ENCODE measurements around the gene SLC39A9. TPM values are rescaled to one million over a fixed set of nuclear protein-coding genes. Genes with fewer than 3 reads are reported as not detected.

Gene SLC39A9
- total RNA-seq, 2 experiments from 2014 or later = 86.5 to 91.7 TPM

DNA sequence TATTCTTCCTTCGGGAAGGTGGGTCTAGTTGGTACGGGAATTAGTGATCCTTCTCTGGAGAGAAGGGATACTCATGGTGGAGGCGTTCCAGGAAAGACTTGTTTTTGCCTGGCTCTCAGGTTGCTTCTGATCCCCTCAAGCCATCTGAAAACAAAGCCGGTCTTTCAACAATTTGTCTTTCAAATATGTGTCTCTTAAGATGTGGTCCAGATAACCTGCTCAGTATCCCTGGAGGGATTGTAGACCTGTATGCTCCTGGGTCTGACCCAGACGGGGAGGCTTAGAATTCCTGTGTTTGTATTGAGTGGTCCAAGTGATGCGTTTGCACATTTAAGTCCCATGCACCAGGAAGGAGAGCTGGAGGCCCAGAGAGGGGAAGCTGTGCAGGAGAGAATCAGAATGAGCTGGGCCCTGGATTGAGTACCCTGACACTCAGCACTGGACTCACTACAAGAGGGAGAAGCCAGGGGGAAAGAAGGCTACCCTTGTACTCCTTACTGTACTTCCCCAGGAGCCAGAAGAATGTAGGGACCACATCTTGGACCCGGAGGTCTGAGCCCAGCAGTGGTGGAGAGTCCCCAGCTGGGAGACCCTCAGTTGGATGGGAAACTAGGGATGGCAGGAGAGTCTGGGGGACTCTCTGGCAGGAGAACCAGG, 40.8 kb upstream of the SLC39A9 start:
- no peaks in the 10 kb centered on the region for H3K36me3 ChIP-seq (ENCODE audit: insufficient read depth, low read length)
- DNase-seq (ENCODE audit: low spot score) = no peak
- H3K4me2 ChIP-seq (ENCODE audit: low read length) = no peak overlapping the region
- H3K9me3 ChIP-seq (ENCODE audit: low read length) = no peaks in the 10 kb centered on the region
- no TSS peak for BruUV-seq (replicated peaks)
- no peak overlapping the region for H3K4me3 ChIP-seq (ENCODE audit: low read depth, low read length, poor library complexity, severe bottlenecking)
- no peak for TF ChIP-seq EZH2phosphoT487 (IDR thresholded peaks at IDR 0.05; ENCODE audit: borderline replicate concordance, low read depth, low read length)
- TF ChIP-seq, protein P1, sequence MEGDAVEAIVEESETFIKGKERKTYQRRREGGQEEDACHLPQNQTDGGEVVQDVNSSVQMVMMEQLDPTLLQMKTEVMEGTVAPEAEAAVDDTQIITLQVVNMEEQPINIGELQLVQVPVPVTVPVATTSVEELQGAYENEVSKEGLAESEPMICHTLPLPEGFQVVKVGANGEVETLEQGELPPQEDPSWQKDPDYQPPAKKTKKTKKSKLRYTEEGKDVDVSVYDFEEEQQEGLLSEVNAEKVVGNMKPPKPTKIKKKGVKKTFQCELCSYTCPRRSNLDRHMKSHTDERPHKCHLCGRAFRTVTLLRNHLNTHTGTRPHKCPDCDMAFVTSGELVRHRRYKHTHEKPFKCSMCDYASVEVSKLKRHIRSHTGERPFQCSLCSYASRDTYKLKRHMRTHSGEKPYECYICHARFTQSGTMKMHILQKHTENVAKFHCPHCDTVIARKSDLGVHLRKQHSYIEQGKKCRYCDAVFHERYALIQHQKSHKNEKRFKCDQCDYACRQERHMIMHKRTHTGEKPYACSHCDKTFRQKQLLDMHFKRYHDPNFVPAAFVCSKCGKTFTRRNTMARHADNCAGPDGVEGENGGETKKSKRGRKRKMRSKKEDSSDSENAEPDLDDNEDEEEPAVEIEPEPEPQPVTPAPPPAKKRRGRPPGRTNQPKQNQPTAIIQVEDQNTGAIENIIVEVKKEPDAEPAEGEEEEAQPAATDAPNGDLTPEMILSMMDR (conservative IDR thresholded peaks at IDR 0.05; ENCODE audit: low read length) = no peak
- H2AFZ ChIP-seq (ENCODE audit: low read length) = no peak overlapping the region
- peaks cover 33% of the 10 kb centered on the region for H3K4me1 ChIP-seq (ENCODE audit: insufficient read depth, low read length, poor library complexity, severe bottlenecking)
- H3K79me2 ChIP-seq (ENCODE audit: insufficient read depth, low read depth, low read length) = no peaks in the 10 kb centered on the region
- no peaks in the 10 kb centered on the region for H4K20me1 ChIP-seq (ENCODE audit: insufficient read depth, low read length)
- CTCF ChIA-PET (ENCODE audit: unreplicated experiment) = no interaction called here
- H3K9me2 ChIP-seq (ENCODE audit: insufficient read depth, low read length) = no peaks in the 10 kb centered on the region
- intact Hi-C loops (cut with micrococcal nuclease; ENCODE audit: unreplicated experiment) = no loop called here
- H3K27ac ChIP-seq (ENCODE audit: low read depth, low read length, poor library complexity, severe bottlenecking) = no peak overlapping the region
- POLR2A ChIA-PET = interaction anchor here (0.5 to 1.0 kb wide), 2 partner anchors 9 to 1949 kb away, joined by 3 read pairs; no protein-coding TSS in a partner anchor

DNA sequence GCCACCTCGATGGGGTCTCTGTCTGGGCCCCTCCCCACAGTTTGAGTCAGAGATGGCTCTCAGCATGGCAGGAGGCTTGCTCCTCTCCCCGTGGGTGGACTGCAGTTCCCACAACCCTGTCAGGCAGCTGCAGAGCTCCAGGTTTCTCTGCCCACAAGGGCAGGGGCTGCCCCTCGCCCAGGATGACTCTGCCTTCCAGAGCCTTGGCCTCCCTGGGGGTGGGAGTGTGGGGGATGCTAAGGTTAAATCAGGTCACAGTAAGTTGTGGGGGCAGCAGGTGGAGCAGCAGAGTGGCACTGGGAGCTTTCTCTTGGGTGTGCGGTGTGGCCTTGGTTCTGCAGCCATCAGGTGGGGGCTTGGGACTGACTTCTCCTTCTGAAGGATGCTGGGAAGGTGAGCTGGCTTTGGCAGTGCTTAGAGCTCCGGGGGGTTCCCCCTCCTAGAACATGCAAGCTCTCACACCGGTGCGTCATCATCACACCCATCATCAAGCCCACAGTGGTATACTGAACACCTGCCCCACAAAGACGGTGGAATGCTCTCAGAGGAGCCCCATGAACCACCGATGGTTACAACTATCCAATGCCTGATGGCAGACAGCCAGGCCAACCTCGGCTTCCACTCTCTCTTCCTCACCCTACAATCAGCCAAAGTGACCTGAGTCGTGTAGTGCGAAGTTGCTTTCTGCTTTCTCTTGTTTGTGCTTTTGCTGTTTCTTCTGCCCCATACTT, 40.1 kb upstream of the SLC39A9 start:
- Histone ChIP-seq H3K79me2 (ENCODE audit: insufficient read depth, low read depth, low read length) (no peaks in the 10 kb centered on the region), H2AFZ (ENCODE audit: low read length) (no peak overlapping the region), H4K20me1 (ENCODE audit: insufficient read depth, low read length) (no peaks in the 10 kb centered on the region), H3K9me2 (ENCODE audit: insufficient read depth, low read length) (no peaks in the 10 kb centered on the region), H3K4me2 (ENCODE audit: low read length) (no peak overlapping the region), H3K36me3 (ENCODE audit: insufficient read depth, low read length) (no peaks in the 10 kb centered on the region), H3K4me1 (ENCODE audit: insufficient read depth, low read length, poor library complexity, severe bottlenecking) (peaks cover 33% of the 10 kb centered on the region), H3K9me3 (ENCODE audit: low read length) (no peaks in the 10 kb centered on the region), H3K4me3 (ENCODE audit: low read depth, low read length, poor library complexity, severe bottlenecking) (no peak overlapping the region), H3K27ac (ENCODE audit: low read depth, low read length, poor library complexity, severe bottlenecking) (no peak overlapping the region)
- BruUV-seq (replicated peaks) = no TSS peak
- ChIA-PET CTCF (ENCODE audit: unreplicated experiment) (no interaction called here), POLR2A (interaction anchor here (0.5 to 1.0 kb wide), 2 partner anchors 8 to 1949 kb away, joined by 3 read pairs; no protein-coding TSS in a partner anchor)
- intact Hi-C loops (cut with micrococcal nuclease; ENCODE audit: unreplicated experiment) = no loop called here
- TF ChIP-seq, protein P1 (conservative IDR thresholded peaks at IDR 0.05; ENCODE audit: low read length) = no peak
- TF ChIP-seq EZH2phosphoT487 (IDR thresholded peaks at IDR 0.05; ENCODE audit: borderline replicate concordance, low read depth, low read length) = no peak
- no peak for DNase-seq (ENCODE audit: low spot score)

DNA sequence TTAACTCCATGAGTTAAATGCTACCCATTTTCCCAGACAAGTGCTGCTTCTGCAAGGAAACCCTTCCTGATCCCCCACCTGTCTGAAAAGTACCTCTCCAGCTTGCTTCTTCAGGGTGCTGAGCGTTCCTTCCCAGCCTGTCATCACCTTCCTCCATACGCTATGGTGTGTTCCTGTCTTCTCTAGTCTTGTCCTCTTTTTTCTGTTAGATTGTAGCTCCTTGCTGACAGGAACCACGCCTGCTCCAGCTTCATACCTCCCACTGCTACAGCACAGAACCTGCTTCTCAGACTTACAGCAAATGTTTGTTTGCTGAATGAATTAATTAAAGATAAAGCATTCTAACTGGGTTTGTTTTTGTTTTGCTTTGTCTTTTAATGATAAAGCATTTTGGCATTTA, 39.5 kb upstream of the SLC39A9 start:
- Histone ChIP-seq H4K20me1 (ENCODE audit: insufficient read depth, low read length) (no peaks in the 10 kb centered on the region), H3K4me2 (ENCODE audit: low read length) (no peak overlapping the region), H3K79me2 (ENCODE audit: insufficient read depth, low read depth, low read length) (no peaks in the 10 kb centered on the region), H3K27ac (ENCODE audit: low read depth, low read length, poor library complexity, severe bottlenecking) (no peak overlapping the region), H3K4me1 (ENCODE audit: insufficient read depth, low read length, poor library complexity, severe bottlenecking) (peaks cover 29% of the 10 kb centered on the region), H3K36me3 (ENCODE audit: insufficient read depth, low read length) (no peaks in the 10 kb centered on the region), H3K4me3 (ENCODE audit: low read depth, low read length, poor library complexity, severe bottlenecking) (no peak overlapping the region), H3K9me2 (ENCODE audit: insufficient read depth, low read length) (no peaks in the 10 kb centered on the region), H3K9me3 (ENCODE audit: low read length) (no peaks in the 10 kb centered on the region), H2AFZ (ENCODE audit: low read length) (no peak overlapping the region)
- intact Hi-C loops (cut with micrococcal nuclease; ENCODE audit: unreplicated experiment) = no loop called here
- ChIA-PET CTCF (ENCODE audit: unreplicated experiment) (no interaction called here), POLR2A (interaction anchor here (1.1 to 1.4 kb wide), 2 partner anchors 28 to 83 kb away, joined by 3 read pairs; no protein-coding TSS in a partner anchor)
- no peak for TF ChIP-seq EZH2phosphoT487 (IDR thresholded peaks at IDR 0.05; ENCODE audit: borderline replicate concordance, low read depth, low read length)
- TF ChIP-seq, protein P1 (conservative IDR thresholded peaks at IDR 0.05; ENCODE audit: low read length) = no peak
- DNase-seq (ENCODE audit: low spot score) = no peak
- BruUV-seq (replicated peaks) = no TSS peak

Measured in OCI-LY7 (cell line).